GM12873 (cell line): ENCODE data around the gene MSL3.

ENCODE experiments used
- TF ChIP-seq, protein P1 (sequence below): IDR thresholded peaks from 2 replicates; pipeline ENCODE4 v1.5.1; 2012; ENCODE audit warnings: low read depth, mild to moderate bottlenecking, moderate library complexity, low read length, control low read depth; ENCODE audit not compliant: insufficient read depth; ENCODE audit errors: missing control alignments

The MSL3 gene

DNA sequence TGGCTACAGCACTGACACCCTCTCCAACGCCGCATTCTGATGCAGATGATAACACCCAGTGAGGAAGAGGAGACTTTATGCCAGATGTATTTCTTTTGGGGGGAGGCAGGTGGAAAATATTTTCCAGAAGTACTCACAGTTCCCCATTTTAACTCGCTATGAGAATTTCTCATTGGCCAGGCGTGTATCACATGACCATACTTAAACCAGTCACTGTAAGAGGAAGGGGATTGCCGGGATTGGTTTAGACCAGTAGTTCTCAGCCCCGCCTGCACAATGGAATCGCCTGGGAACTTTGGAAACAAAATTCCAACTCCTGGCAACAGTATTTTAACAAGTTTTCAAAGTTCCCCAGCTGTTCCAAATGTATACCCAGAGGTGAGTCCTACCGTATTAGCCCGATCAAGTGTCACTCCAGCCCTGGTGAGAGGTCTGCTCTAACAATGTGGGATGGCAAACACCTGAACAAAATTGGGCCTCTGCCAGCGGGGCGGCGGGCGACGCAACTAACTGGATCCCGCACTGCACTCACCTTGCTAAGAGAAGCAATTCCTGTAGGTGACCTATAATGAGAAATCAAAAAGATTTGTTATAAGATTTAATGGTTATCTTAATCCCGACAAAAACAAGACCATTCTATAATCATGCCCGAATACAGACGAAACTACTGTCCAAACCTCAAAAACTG, 2.9 kb upstream of the MSL3 start:
- TF ChIP-seq, protein P1, sequence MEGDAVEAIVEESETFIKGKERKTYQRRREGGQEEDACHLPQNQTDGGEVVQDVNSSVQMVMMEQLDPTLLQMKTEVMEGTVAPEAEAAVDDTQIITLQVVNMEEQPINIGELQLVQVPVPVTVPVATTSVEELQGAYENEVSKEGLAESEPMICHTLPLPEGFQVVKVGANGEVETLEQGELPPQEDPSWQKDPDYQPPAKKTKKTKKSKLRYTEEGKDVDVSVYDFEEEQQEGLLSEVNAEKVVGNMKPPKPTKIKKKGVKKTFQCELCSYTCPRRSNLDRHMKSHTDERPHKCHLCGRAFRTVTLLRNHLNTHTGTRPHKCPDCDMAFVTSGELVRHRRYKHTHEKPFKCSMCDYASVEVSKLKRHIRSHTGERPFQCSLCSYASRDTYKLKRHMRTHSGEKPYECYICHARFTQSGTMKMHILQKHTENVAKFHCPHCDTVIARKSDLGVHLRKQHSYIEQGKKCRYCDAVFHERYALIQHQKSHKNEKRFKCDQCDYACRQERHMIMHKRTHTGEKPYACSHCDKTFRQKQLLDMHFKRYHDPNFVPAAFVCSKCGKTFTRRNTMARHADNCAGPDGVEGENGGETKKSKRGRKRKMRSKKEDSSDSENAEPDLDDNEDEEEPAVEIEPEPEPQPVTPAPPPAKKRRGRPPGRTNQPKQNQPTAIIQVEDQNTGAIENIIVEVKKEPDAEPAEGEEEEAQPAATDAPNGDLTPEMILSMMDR: no peak

DNA sequence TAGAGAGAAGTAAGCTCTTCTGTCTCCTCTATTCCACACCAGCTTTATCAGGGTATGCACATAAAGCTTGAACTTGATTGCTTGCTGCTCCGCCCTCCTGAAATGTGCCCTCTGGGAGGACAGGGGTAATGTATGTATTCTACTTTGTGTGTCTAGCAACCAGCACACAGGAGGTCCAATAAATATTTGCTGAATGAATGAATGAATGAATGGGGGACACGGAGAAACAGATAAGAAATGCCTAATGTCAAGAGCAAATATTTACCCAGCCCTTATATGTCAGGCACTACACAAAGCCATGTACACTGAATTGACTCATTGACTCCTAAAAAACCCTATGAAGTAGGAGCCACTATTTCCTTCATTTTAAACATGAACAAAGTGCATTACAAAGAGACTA, 2.3 kb upstream of the MSL3 start:
- TF ChIP-seq, protein P1: no peak

DNA sequence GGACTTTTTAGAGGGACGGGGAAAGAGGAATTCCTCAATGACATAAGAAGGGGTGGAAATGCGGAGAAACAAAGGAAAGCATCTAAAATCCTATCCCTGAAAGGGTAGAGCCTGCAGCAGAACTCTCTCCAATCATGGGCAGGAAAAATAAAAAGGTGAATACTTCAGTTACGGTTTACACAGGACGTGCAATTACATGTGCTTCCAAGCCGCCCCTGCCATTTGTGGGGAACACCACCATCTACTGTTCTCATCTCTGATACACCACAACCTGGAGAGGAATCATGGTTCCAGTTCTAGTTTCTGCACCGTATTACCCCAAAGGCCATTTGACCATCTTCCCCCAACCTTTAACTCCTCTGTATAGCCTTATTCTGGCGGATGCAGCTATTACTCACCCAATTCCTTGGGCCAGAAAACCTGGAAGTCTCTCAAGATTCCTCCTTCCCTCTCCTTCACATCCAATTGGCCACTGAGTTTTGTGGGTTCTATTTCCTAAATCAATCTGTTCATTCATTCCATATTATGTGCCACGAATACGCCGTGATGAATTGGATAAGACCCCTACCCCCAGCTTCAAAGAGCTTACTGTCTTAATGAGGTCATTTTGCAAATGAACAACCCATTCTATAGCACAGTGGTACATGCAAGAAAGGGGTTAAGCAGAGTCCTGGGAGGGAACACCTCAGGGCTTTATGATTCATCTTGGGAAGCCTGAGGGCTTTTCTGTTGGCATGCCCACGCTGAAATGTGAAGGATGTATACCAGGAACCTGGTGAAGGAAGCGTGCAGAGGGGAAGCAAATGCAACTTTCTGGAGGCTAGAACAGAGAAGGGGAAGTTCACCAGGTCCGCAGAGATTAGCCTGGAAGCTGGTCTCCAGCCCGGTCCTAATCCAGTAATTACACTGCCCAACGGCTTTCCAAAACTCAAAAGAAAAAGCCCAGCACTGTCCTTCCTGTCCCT, 1.4 kb upstream of the MSL3 start:
- TF ChIP-seq, protein P1: no peak

- TF ChIP-seq, protein P1: no peak
These were observed 679 bp upstream of the MSL3 start for GRCh38 chrX:11757397-11757718.

GRCh38 chrX:11758400-11759171, 549 bp downstream of the MSL3 start:
- TF ChIP-seq, protein P1: peak; percentile 61

- TF ChIP-seq, protein P1: no peak
These were observed 1.1 kb downstream of the MSL3 start for GRCh38 chrX:11759172-11759460.

DNA sequence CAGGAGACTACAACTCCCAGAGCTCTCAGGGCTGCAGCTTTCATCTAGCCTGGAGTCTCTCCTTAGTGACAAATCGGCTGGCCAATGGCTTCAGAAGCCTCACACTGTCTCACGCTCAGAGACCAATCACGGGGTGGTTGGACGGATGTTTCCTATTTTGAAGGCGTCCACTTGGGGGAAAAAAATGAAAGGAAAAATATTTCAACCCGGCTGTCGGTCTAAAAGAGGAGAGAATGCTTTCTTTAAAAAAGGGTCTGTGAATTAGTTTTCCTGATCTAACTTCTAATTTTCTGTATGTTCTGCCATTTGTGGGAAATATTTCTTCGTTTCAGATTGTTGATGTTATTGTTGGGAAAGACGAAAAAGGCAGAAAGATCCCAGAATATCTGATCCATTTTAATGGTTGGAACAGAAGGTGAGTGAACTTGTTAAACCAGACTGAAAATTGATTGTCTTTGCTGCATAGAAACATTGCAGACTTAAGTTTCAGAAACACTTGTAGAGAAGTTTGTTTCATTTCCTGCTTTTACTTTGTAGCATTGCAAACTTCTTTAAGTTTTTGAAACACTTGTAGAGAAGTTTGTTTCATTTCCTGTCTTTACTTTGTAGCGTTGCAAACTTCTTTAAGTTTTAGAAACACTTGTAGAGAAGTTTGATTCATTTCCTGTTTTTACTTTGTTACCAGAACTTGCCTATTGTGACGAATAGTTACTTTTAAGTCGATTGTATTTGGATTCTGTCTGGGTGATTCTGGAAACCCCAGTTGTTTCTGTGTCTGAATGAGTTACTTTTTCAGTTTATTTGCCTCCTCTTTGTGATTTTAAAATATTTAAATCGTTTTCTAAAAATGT, 1.6 kb downstream of the MSL3 start:
- TF ChIP-seq, protein P1: no peak
